ENCODE results near the gene CCND3. TPM values are rescaled to one million over a fixed set of nuclear protein-coding genes. Genes with fewer than 3 reads are reported as not detected.

CCND3 gene
- total RNA-seq, 1 experiment from 2014 or later, result 251 TPM

DNA sequence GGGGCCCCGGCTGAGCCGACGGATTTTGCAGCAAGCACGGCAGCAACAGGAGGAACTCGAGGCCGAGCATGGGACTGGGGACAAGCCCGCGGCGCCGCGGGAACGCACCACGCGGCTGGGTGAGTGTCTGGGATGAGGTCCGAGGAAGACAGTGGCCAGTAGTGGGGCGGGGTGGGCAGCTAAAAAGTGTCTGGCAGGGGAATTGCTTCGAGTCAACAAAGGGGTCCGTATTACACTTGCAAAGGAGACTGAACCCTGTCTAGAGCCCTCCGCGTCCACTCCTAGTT, 20.0 kb downstream of the CCND3 start:
- DNase-seq (ENCODE audit: low read depth), result no peak

DNA sequence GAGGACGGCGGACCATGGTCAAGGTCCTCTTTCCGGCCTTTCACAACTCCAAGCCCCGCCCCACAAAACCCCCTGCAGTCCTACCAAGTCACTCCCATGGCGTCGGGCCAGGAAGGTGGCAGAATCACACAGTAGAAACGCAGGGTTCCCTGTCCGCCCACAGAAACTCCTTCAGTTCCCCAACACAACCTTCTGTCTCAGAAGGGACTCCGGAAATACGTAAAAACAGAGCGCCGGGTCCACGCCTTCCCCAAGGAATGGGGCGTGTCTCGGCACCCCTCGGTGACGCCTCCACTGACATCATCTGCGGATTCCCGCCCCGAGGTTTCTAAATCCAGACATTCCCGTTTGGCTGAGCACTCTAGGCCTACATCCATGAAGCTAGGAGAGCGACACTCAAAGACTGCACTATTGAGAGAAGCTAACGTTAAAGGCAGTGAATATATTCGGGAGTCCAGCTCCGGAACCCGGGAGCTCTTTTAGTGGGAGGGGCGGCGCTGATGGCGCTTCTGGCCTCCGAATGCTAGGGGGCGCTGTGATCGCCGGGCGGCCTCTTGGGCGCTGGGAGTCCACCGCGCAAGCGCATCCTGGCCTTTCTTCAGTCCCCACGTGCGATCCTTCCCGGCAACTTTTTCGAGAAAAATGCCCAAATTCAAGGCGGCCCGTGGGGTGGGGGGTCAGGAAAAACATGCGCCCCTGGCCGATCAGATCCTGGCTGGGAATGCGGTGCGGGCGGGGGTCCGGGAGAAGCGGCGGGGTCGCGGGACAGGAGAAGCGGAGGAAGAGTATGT, 20.5 kb downstream of the CCND3 start, which contains the start of the genes BYSL and MED20:
Gene BYSL (plus strand): TSS at position 579 of the 791 bp plus-strand sequence. CDS start 64 bp downstream, at position 643.
Gene MED20 (minus strand): TSS at position 219 of the 791 bp plus-strand sequence. CDS start 121 bp downstream, at position 98.
- peak; percentile 93 for DNase-seq (ENCODE audit: low read depth)

DNA sequence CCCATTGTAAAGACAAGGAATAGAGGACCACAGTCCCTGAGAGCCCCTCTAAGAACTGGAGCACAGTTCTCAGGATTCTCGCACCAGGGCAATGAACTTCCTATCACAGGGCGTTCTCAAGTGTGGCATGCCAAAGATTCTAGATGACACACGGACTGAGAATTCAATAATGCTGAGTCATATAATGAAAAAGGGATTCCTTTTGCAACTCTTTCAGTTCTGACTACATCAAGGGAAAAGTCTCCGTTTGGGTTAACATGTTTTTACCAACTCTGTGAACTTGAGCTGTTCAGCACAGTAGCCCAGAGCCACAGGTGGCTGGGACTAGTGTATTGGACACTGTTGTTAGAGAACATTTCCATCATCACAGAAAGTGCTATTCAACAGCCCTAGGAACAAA, 24.1 kb downstream of the CCND3 start:
- DNase-seq (ENCODE audit: low read depth), result peak; percentile 96

DNA sequence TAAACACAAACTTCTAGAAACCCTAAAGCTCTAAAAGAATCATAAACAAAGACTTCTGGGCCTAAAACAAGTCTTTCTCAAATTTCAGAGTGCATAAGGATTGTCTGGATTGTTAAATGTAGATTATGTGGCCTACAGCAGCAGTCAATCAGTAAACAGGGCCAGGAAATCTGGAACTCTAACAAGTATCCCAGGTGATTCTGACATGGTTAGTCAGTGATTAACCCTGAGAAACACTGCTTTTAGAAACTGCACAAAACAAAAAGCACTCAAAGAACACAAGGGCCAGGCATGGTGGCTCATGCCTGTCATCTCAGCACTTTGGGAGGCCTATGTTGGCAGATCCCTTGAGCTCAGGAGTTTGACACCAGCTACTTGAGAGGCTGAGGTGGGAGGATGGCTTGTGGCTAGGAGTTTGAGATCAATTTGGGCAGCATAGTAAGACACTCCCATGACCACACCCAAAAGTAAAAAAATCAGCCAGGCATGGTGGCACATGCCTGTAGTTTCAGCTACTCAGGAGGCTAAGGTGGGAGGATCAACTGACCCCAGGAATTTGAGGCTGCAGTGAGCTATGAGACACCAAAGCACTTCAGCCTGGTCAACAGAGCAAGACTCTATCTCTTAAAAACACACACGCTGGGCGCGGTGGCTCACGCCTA, 26.6 kb downstream of the CCND3 start:
- DNase-seq (ENCODE audit: low read depth), result no peak

DNA sequence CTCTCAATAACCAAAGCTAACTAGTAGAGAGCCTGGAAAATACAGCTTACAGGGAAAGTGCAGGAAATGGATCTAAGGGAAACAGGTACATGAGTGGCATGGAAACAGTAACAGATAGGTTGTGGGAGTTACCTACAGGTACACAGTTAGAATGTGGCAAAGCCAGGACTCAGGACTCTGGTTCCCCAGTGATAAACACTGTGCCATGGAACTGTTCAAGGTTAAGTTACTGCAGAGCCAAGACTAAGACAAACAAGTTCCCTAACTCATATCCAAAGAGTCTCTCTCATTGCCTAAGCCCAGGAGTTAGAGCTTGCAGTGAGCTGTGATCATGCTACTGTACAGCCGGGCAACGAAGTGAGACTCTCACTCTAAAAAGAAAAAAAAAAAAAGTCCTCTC, 27.3 kb downstream of the CCND3 start:
- no peak for DNase-seq (ENCODE audit: low read depth)

DNA sequence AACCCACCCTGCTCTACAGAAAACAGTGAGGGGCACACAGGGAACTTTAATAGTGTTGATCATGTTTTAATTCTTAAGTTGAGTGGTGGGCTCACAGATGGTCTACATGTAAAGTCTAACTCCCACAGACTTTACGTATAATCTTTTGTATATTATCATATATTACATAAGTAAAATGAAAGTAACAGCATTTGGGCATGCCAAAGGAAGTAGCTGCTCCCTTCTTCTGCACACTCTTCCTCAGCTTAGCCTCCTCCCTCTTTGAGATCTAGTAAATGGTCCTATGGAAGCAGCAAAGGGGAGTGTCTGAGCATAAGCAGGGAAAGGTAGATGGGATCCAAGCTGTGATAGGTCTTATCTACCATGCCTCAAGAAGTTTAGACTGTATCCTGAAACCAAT, 31.9 kb downstream of the CCND3 start:
- no peak for DNase-seq (ENCODE audit: low read depth)

DNA sequence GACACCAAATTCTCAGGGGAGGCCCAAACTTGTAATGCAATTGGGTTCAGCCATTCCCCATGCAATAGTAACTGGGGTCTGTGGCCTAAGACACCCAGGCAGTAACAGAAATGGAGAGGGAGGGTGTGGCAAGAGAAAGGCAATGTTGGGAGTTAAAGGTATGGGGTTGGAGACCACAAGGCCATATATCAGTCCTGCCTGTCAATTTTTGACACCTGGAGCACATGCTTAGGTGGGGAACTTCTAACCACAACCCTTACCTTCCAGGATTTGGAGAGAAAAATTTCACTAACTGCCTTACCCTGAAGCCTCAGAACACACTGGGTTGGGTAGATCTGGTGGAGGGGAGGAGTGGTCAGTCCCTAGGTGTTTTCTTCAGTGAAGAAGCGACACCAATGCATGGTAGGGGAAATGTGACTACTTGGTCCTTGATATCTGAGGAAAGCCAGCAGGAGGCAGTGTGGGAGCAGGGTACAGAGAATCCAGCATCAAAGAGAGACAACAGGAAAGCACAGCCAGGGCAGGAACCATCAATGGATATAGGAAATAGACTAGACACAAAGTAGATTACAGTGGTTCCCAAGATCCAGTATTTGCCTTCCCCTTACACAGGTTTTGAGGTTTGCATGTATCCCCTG, 39.6 kb downstream of the CCND3 start:
- peak; percentile 48 for DNase-seq (ENCODE audit: low read depth)

DNA sequence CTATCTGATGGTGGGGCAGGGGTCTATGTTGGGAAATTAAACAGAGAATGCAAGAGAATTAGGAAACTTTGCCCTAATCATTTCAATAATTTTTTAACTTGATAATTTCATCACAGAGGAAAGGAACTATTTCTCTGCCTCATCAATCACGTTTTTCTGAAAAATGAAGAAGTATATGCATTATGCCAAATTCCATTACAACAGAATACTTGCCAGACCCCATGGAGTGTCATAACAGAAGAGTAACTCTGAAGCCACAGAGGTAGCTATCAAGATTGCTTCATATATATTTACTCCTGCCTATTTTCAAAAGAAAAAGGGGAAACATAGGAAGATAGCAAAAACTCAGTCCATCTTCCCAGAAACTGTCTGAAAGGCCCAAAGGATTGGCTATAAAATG, 40.7 kb downstream of the CCND3 start:
- no peak for DNase-seq (ENCODE audit: low read depth)

DNA sequence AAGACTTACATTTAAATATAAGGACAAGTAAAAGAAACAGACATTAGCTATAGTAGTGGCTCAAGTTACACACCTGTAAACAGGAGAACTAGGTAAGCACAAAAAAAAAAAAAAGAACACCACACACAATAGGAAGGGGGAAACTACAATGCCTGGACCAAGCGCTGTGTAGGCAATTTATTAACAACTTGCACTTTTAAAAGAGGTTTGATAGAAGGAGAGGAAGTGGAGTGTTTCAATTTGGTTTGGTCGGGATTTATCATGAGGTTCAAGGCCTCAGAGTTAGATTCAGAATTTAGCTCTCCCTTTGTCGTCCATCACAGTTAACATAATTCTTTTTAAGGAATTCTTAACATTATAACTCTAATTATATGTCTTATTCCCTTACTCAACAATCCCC, 45.3 kb downstream of the CCND3 start:
- DNase-seq (ENCODE audit: low read depth), result no peak

DNA sequence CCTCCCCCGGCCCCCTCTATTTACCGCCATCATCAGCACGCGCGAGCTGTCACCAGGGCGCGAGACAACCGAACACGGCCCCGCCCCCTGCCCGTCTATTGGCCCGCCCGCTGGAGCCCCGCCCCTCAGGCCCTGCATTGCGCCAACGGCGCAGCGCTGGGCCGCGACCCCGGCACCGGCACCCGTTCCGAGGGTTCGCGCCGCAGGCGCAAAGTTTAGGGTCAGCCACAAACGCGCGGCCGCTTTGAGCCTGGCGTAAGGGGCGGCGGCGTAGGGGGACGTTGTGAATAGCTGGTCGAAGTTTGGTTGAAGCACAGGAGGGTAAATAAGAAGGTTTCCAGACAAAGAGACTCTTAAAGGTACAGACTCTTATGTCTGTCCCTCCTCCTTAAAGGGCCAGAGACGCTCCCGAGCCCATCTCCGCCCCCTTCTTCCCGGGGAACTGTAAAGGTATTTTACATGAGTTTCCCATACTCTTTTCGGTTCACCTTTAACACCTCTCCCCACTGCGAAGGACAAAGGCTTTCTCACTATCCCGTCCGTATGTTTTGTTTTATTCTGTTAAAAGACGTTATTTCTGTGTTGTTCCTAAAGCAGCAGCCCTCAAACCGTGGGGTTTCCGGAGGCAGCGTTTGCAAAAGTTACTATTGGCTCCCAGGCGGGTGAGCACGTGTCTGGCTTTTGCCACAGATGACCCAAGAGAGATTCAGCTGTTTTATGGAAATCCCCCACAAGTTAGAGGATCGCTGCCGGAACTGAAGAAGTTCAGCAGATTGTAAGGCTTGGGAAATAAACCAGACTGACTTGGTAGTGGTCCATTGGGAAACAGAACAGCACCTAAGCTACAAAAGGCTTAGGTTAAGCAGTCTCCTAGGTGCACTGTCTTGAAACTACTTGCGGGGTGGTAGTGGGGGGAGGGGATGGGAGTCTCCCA, 46.0 kb downstream of the CCND3 start, which contains the start of gene USP49:
Gene USP49 (minus strand): TSS at position 76 of the 934 bp plus-strand sequence. CDS start 88,392 bp downstream, outside the sequence.
- DNase-seq (ENCODE audit: low read depth), result peak; percentile 79

DNA sequence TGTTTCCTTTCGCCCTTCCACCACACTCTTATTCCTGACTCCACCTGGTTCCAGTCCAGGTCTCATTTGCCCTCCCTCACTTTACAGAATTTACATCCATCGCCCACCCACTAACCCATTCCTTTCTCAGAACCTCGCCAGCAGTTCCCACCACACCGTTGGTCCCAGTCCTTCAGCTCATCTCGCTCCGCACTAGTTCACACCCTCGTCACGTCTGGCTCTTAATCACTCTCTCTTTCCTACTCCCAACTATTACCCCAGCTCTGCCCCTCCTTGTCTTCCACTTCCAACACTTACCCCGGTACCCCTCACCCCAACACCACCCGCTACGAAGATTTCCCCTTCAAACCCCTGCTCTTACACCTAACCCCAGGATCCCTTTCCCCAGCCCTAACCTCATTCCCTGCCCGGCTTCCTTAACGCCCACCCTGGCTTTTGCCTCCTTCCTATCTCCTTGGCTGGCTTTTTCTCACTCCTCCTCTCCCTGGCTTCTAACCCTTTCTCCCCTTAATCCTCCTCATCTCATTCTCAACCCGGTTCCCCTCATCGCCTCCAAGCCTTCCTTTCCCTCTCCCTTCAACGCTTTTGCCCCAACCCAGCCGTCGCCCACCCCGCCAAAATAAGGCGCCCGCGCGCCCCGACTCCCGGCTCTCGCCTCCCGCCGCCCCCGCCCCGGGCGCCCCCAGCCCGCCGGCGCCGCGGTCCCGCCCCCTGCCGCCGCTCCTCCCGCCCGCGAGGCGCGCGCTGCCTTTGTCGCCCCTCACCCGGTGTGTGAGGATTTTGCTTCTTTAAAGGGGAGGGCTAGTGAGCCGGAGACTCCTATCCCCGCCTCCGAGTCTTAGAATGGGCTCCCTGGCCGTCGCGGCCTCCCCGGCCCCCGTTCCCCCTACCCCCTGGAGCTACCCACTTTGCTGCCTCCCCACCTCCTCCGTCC, 47.0 kb downstream of the CCND3 start:
- peak; percentile 3 for DNase-seq (ENCODE audit: low read depth)

DNA sequence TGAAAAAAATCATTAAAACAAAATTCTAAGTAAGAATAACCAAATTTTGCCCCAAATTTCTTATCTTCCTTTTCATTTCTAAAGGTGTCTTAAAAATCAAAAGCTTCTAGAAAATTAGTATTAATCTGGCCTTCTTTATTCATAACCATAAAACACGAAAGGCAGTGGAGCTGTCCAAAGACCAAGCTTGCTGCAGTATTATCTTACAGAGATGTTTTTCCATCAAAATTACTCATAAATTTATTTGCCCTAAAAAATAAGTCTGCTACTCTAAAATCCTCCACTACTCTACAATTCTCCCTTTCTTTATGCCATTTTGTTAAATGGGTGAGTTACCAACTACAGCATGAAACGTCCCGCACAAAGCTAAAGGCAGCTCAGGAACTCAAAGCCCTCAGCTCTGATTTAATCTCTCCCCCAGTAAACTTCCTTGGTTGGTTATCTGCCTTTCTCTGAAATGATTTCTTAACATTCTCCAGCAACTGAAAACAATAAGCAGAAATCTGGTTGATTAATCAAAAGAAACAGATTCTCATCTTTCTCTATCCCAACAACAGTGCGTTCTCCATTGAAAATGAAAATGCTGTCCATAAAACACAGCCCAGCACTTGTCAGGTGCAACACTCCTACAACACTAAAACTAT, 48.6 kb downstream of the CCND3 start:
- DNase-seq (ENCODE audit: low read depth), result no peak

DNA sequence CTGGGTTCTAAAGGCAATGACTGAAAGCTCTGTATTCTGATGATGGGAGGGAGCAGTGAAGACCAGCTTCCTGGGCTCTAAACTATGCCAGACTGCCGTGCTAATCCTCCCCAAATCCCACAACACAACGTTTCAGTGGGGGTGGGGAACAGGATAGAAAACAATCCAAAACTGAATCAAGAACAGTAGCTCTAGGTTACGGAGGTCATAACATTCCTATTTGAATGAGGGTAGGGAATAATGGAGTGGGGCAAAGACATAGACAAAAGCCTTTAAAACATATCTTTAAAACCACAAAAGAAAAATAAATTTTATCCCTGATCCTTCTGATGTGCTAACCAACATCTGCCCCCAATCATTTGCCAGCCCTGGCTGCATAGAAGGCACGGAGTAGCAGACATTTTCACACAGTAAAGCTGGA, 54.3 kb downstream of the CCND3 start:
- peak; percentile 4 for DNase-seq (ENCODE audit: low read depth)

DNA sequence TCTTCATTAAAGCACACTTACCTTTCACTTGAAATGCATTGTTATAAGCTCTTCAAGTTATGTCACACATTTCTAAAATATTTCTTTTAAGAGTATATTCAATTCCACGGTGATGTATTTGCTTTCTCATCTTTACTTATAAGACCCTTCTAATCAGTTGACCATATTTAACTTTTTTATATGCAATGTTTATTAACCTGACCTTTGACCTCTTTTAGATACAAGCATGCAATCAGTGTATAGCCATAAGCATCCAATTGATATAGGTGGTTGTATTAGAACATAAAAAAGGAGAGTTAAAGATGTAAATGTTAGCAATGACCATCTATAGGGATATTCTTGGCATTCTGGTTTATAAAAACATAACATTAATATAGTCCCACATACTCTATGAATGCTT, 55.7 kb downstream of the CCND3 start:
- no peak for DNase-seq (ENCODE audit: low read depth)

DNA sequence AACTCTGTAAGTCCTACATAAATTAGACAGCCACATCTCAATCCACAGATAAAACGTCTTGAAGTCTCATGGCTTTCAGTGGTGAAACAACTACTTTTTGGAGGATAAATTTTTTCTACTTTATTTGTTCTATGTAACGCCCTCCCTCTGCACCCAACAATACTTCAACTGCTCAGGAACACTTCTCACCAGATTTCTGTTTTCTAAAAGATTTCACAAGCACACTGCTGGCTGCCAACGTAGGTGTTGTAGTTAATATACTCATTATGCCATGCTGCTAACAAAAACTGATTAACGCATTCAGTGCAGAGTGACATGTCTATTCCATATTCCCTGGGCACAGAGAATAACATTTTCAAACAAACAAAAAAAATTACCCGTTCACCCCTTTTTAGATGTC, 56.7 kb downstream of the CCND3 start:
- no peak for DNase-seq (ENCODE audit: low read depth)

Data from LHCN-M2 (cell line).